ENCODE measurements around the gene ATG4D.
A peak's percentile ranks its signal among the peaks of the same experiment; 100 is the strongest.

Gene ATG4D

GRCh38 chr19:10543420-10544241, at the start of gene ATG4D:
ATG4D (plus strand) TSS chr19:10543904; CDS start chr19:10544091, 187 bp downstream.
- peak; percentile 80 to 87 for DNase-seq

- DNase-seq = no peak
Observed at GRCh38 chr19:10497371-10497770, 46.3 kb upstream of the ATG4D start.

- no peak for DNase-seq
Observed at GRCh38 chr19:10499550-10500246, 44.0 kb upstream of the ATG4D start.

GRCh38 chr19:10500247-10500592, 43.5 kb upstream of the ATG4D start:
- no peak for DNase-seq

- DNase-seq = peak; percentile 38 to 45
Observed at GRCh38 chr19:10501971-10502523, 41.7 kb upstream of the ATG4D start.

- peak; percentile 86 to 92 for DNase-seq
Observed at GRCh38 chr19:10502524-10503001, 41.1 kb upstream of the ATG4D start.

GRCh38 chr19:10503002-10503789, 40.5 kb upstream of the ATG4D start, which contains the start of gene KEAP1:
KEAP1 (minus strand) TSS chr19:10503356; CDS start chr19:10500033, 3,323 bp downstream.
- DNase-seq = peak in 1 of 2 donors; percentile 36

- DNase-seq = peak; percentile 78 to 87
Observed at GRCh38 chr19:10505583-10506229, 38.0 kb upstream of the ATG4D start.

GRCh38 chr19:10508036-10508435, 35.7 kb upstream of the ATG4D start:
- no peak for DNase-seq

GRCh38 chr19:10508707-10509106, 35.0 kb upstream of the ATG4D start:
- peak in 1 of 2 donors; percentile 30 for DNase-seq

GRCh38 chr19:10510301-10510802, 33.4 kb upstream of the ATG4D start:
- DNase-seq = peak; percentile 28 to 71

GRCh38 chr19:10513223-10513622, 30.5 kb upstream of the ATG4D start:
- DNase-seq = no peak

GRCh38 chr19:10514211-10515145, 29.2 kb upstream of the ATG4D start:
- DNase-seq = peak; percentile 28 to 52

GRCh38 chr19:10516064-10516385, 27.7 kb upstream of the ATG4D start:
- DNase-seq = peak; percentile 52 to 61

- peak in 1 of 2 donors; percentile 28 for DNase-seq
Observed at GRCh38 chr19:10516671-10517286, 26.9 kb upstream of the ATG4D start.

- DNase-seq = peak in 1 of 2 donors; percentile 39
Observed at GRCh38 chr19:10517361-10517759, 26.3 kb upstream of the ATG4D start, which contains the start of gene S1PR5. S1PR5 (minus strand) TSS chr19:10517447; CDS start chr19:10515011, 2,436 bp downstream.

GRCh38 chr19:10517760-10518443, 25.8 kb upstream of the ATG4D start:
- DNase-seq = peak in 1 of 2 donors; percentile 38

- DNase-seq = peak; percentile 26 to 49
Observed at GRCh38 chr19:10518444-10519361, 25.0 kb upstream of the ATG4D start.

Measured in CD4-positive, alpha-beta T cell treated with Interferon alpha-2 for 1 hour (primary cell).